Cardiac fibroblast (primary cell): Measurements from ENCODE around the gene CCN2.

ENCODE experiments used
- DNase-seq, 2 donors: peaks; one replicate each; pipeline versions ENCODE4 v3.0.0 to v3.0.0-alpha.2; 2010; ENCODE audit warnings: low read depth in 2 of 2
- H3K4me3 ChIP-seq, 2 donors: replicated peaks in 1 of 2; 1 replicate in 1 of 2; 2 replicates in 1 of 2; pipeline ENCODE4 v1.5.1; 2011; ENCODE audit warnings: low read depth in 2 of 2, low read length in 2 of 2, mild to moderate bottlenecking in 2 of 2, moderate library complexity in 1 of 2
- TF ChIP-seq, protein P1 (sequence below): IDR thresholded peaks from one replicate; pipeline ENCODE4 v1.5.1; 2011; ENCODE audit warnings: low read depth, mild to moderate bottlenecking, low read length, inconsistent platforms

CCN2 gene

DNA sequence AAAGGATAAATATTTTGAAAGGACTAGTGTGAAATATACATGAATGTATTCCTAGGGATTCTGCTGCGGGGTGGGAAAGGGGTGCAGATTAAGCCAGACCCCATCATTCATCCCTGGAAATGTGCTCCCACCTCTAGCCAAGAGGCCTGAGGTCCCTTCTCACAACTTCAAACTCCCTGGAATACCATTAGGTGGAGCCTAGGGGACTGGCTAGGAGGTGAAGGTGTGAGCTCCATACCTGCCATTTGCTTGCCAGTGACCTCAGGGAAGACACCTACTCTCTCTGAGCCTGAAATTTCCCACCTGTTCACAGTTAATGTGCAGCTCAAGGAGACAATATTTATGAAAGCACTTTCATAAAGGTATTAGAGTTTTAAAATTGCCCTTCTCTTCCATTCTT lies 4.7 kb upstream of the CCN2 start:
- no peak overlapping the region for H3K4me3 ChIP-seq
- TF ChIP-seq, protein P1, sequence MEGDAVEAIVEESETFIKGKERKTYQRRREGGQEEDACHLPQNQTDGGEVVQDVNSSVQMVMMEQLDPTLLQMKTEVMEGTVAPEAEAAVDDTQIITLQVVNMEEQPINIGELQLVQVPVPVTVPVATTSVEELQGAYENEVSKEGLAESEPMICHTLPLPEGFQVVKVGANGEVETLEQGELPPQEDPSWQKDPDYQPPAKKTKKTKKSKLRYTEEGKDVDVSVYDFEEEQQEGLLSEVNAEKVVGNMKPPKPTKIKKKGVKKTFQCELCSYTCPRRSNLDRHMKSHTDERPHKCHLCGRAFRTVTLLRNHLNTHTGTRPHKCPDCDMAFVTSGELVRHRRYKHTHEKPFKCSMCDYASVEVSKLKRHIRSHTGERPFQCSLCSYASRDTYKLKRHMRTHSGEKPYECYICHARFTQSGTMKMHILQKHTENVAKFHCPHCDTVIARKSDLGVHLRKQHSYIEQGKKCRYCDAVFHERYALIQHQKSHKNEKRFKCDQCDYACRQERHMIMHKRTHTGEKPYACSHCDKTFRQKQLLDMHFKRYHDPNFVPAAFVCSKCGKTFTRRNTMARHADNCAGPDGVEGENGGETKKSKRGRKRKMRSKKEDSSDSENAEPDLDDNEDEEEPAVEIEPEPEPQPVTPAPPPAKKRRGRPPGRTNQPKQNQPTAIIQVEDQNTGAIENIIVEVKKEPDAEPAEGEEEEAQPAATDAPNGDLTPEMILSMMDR = no peak
- DNase-seq = no peak

GRCh38 chr6:131955192-131955591 lies 4.0 kb upstream of the CCN2 start:
- no peak for DNase-seq
- H3K4me3 ChIP-seq = no peak overlapping the region
- TF ChIP-seq, protein P1 = no peak

DNA sequence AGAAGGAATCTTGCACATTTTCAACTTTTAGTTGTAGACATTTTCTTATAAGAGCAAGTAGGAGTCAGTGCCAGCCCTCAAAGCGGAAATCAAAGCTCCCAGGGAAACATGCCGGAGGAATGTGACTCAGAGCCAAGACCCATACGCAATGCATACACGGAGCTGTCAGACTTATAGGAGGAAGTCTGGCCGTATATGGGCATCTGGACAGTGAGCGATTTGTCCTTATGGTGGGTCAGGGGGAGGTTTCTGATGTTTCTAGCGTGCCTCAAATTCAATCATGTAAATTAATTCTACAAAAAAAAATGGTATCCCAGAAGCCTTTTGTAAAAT lies 3.6 kb upstream of the CCN2 start:
- no peak overlapping the region for H3K4me3 ChIP-seq
- TF ChIP-seq, protein P1 = no peak
- DNase-seq = peak; percentile 99 to 100

GRCh38 chr6:131954059-131954774 lies 3.0 kb upstream of the CCN2 start:
- DNase-seq = peak; percentile 73 to 80
- TF ChIP-seq, protein P1 = no peak
- no peak overlapping the region for H3K4me3 ChIP-seq

DNA sequence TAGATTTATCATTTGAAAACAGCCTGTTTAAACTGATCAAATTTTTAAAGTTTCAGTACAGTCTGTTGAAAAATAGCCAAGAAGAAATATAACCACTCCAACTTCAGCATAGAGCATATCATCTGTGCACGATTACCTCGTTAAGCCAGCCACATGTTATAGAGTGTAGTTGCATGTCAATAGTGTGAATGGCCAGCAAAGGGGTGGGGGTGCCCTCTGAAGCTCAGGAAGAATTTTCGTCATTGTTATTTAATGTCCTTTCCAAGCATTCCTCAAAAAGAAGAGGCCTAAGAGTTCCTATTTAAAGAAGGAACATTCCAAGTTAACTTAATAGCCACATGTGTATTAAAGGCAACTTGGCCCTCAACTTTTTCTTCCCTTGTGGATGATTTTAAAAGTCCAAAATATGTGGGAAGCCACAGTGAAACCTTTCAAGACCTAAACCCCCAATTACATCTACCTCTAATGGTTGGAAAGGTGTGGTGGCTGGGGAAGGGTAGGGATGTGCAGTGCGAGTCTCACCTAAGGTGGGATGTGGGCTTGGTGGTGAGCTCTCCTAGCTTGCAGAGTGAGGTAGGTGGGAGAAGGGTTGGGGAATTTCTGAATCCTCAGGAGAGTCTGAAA lies 1.8 kb upstream of the CCN2 start:
- DNase-seq = no peak
- TF ChIP-seq, protein P1 = no peak
- H3K4me3 ChIP-seq = no peak overlapping the region

DNA sequence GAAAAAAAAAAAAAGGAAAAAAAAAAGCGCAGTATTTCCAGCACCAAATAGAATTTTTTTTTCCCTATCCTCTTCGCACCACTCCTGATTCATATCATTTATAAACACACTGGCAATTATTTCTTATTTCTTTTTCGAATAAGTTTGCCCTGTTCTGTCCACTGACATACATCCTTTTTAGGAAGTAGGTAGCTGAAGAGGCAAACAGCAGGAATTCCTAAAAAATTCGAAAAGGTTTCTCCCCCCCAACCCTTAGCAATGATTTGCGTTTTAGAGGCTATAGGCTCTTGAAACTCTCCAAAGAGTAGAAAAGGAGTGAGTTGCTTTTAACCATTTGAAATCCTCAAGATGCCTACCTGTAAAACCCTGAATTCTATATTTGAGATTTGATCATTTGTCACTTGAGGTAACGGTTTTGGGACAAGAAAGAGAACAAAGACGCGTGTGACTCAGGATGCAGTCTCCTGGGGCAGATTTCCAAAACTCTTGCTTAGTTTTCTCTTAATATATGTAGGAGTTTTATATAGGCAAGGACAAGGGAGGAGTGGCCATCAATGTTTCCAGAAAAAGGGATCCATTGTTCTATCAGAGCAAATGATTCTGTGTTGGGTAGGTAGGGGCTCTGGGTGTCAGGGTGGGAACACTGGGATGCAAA lies 531 bp upstream of the CCN2 start:
- DNase-seq = peak in 1 of 2 donors; percentile 72
- TF ChIP-seq, protein P1 = no peak
- peak overlapping the region; percentile 2 to 74 for H3K4me3 ChIP-seq
